HG03457 (cell line): ENCODE data around the gene TSPAN3.

Source experiments
- ATAC-seq: cut with Tn5 transposase; IDR thresholded peaks from one replicate; pipeline ENCODE4 v1.9.1; 2021; ENCODE audit warnings: moderate number of reproducible peaks; ENCODE audit not compliant: unreplicated experiment

TSPAN3 gene

DNA sequence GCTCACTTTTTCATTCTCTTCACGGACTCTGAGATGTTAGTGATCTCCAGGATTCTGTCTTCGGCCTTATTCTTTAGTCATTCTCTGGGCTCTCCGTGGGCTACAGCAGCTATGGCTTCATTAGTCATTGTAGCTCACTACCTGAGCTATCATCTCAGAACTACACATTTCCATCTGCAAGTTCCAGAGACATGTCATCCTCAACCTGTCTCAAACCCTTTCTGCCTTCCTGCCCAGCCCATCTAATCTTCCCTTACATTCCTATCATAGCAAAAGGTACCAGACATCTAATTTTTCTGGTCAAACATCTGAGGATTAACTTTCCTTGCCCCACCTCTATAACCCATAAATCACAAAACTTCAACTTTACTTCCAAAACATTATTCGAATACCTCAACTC is 13.2 kb downstream of the TSPAN3 start:
- ATAC-seq: no peak

DNA sequence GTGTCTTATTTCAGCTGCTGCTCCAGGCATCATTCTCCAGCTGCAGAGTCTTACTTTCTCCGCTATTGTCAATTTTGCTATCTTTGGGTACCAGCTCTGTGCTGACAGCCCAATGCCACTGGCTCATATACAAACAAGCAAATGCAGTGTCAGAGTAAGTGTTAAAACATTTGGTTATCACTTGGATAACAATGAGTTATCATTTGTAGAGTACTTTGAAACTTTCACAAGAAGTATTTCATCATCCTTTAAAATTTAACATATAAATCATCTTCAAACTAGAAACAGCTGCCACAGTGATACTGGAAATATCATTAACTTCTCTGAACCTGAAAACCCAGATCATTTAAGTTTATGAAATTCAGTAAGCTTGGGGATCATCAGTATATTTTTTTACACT is 13.8 kb downstream of the TSPAN3 start:
- ATAC-seq: no peak

DNA sequence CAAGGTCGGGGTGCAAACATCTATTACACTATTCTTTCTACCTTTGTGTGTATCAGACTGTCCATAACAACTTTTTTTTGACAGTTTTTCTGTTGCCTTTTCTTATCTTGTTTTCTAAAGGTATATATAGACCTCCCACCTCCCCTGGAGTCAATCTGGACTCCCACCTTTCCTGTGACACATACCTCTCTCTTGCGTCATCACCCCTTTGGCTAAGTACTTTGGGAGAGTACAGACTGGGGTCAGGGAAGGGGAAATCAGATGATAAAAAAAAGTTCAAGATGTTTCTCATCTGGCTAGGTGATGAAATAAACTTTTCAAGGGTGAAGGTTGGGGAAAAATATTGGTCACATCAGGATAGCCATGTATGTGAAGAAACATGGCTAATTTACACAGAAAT is 17.2 kb downstream of the TSPAN3 start:
- no peak for ATAC-seq

DNA sequence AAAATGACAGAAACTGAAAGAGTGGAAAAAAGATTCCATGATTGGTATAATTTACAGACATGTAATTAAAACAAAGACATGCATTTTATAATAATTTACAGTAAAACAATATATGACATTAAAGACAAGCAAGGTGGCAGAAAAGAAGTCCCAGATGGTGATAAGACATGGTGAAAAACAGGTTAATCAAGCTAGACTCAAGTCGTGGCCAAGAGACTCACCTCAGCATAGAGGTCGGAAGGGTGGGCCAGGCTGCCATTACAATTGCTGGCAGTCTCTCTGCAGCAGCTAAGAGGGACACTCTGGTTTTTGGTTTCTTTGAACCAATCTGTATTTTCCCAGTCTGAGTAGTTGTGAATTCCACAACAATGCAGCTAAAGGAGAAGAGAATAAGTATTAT is 18.4 kb downstream of the TSPAN3 start:
- ATAC-seq: no peak

DNA sequence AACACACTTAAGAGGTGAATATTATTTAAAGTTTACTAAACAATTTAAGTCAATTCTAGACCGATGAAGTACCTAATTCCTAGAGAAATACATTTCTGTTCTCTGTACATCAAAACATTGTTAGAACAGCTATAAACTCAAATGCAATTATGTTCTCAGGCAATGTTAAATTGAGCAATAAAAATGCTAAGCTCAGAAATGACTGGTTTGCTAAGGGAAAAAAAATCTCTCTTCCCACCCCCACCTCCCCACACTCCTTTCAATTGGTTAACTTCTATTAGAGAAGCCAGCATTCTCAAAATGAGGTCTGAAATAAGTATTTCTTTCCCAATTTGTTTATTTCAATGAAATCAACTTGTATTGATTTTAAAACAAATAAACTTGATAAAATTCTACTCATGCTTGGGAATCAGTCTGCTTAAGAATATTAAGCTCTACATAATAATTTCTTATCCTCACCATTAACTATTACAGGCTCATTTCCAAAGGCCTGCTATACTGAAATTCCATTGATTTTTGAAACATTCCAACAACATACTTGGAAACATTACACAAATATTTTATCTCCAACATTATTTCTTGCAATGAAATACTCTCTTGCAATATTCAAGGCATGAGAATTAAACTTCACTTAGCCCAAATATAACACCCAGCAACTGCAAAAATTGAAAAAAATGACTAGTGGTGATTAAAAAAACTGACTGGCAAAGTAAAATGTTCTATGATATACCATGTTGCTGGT is 22.6 kb downstream of the TSPAN3 start:
- ATAC-seq: no peak

DNA sequence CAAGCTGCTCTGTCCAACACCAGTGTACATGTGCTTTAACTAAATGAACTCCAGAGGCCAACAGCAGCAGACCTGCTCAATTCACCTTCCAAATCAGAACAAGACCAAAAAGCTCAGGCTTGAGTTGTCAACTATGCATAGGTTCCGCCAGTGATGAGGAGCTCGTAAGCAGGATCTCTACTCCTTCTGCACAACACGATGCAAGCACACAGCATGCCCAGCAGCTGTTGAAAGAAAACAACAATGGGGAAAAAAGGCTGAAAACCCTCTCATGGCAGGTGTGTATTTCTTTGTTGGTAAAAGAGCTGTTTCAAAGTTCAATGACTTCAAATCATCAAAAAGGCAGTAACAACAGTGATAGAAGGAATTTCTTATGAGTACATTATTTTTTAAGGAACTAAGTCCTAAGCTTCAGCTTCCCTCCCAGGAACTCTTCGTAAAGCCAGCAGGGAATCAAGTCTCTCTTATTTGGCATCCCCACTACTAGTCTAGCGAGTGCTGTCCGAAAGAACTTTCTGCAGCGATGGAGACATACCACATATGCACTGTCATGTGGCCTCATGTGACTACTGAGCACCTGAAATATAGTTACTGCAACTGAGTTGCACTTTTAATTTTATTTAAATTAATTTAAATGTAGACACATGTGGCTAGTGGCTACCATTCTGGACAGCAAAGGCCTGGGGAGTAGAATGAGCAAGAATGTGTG is 24.1 kb downstream of the TSPAN3 start:
- ATAC-seq: no peak

DNA sequence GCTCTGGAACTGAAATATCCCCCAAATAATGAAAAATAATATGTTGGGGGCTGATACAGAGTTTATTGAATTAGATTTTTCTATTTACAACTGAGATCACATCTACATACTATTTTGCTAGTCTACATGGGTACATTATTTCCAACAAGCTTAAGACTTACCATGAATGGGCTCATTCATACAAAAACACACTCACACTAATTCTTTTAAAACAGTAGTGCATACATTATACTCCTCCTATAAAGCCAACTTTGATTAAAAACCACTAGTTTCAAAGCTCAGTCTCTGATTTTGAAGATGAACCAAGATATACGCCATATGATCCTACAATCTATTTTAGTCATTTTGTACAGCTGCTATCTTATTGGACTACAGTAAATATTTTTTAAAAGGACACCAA is 24.9 kb downstream of the TSPAN3 start:
- no peak for ATAC-seq

DNA sequence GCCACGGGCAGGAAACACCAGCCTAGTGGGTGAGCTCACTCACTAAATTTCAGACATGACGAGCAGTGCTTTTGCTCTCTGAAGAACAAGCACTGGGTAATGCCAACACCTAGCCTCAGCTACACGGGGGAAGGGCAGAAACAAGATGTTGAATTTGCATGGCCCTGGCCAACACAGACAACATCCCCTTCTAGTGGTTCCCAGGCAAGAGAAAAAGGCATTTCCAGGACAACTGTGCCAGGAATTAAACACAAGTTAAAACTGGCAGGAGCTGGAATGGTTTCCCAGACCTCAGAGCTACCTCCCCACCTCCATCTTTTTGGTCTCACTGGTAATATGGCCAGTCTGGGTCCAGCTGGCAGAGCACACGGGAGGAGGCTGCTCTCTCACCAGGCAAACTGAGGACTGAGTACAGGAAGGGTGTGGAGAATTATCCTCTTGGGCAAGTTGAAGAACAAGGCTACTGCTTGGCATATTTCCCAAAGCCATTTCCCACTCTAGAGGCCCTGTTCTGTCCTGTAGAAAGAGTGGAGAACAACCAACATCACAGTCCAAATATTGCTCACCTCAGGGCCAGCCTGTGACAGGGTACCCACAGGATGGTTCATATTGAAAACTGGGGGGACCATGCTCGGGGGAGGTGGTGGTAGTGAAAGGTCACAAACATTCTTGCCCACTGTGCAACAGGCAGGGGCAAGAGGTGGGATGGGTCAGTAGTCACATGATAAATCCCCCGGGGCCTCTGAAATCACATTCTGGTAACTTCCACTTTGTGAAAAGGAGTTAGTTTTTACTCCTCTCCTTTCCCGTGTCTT is 26.5 kb downstream of the TSPAN3 start:
- no peak for ATAC-seq

DNA sequence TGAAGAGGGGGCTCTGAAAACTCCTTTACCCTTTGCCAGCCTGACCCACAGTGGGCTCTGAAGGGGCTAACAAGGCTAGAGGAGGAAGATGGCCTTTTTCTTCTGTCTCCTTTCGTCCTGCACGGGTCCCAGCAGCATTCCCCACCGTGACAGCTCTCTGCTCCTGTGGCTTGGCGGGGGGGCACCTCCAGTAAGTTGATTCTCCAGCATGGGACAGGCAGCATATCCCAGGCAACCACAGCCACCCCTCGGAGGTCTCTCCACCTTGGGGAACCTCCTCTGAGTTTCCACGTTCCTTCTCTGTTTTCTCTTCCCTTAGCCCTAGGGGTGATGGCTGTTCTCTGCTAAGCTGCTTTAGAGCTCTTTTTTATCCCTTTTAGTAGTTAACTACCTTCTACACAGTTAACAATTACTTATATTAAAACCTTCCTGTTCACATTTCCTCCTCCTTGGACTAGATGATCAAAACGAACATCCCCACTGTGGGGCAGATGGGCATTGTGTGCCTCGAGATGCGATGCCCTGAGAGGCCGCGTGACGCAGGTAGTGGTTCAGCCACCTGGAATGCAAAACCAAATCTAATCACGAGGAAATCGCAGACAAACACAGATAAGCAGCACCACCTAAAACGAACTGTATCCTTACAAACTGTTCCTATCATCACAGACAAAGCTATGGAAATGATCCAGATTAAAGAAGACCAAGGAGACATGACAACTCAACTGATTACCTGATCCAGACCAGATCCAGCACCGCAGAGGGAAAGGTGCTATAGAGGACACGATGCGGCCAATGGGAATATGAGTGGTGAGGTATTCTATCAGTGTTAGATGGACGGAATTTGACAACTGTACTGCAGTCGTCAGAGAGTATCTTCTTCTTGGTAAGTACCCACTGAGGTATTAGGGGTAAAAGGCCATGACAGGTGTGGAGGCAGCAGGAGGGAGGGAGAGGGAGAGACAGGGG is 27.7 kb downstream of the TSPAN3 start:
- ATAC-seq: no peak

DNA sequence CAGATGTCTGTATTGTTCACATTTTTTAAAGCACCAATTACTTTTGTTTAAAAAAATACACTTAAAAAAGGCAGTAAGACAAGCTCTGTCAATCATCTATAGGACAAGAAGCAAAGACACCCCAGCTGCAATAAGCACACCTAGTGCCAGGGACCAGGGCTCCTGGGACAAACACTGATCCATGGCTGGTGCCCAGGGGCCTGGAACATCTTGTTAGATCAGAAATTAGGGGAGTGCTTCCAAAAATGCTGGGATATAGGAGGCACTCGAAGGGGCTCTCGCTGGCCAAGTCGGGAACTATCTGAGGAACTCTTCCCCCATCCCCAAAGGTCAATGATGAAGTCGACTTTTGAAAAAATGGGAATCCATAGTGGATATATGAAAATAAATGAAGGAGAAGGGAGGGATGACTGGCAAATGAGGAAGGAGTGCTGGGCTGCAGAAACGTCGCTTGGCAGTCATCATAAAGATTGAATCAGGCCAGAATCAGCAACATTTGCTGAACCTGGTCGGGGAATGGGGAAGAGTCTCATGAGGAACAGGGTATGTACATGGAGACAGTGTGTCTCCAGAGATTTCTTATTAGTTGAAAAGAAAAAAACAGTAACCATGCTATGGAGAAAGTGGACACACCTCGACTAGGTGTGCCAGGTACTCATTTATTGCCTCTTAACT is 28.5 kb downstream of the TSPAN3 start:
- no peak for ATAC-seq

DNA sequence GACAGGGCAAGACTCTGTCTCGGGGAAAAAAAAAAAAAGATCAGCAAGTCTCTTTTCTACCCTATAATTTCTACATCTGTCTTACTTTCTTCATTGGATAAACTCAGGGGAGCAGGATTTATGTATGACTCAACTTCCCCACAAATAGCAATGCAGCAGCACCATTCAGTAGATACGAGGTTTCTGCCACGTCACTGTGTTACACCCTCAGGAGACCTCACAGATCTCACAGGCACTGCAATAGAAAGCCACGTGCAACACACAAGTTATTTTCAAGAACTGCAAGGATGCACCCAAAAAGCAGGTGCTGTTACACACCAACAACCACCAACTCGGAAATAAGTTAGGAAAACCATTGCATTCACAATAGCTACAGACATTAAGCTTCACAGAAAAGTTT is 30.2 kb downstream of the TSPAN3 start:
- no peak for ATAC-seq

DNA sequence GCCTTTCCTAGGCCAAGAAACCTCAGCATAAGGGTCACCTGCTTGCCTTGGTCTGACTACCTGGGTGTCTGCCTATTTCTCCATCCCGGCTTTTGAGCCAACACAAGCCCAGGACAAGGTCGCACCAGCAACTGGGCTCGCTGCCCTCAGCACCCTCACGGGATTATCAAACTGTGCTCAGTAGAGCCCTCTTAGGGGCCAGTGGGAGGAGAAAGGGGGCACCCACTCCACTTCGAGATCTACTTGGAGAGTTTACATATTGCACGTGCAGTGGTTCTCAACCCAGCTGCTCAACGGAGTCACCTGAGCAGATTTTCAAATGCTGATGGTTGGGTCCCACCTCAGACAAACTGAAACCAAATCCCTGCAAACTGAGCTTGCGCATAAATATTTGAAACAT is 31.1 kb downstream of the TSPAN3 start:
- no peak for ATAC-seq

DNA sequence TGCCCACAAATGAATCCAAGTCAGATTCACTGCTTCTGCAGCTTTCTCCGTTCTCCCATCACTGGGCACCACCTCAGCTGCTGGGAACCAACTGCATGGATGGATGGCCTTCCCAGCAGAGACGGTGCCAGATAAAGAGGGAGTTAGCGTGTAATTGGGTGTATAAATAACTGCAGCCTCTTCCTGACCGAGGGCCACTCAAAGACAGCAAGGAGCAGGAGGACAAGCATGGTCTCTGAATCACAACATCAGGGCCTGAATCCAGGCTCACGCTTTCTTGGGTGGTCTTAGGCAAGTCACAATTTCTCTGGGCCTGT is 31.7 kb downstream of the TSPAN3 start:
- ATAC-seq: no peak

DNA sequence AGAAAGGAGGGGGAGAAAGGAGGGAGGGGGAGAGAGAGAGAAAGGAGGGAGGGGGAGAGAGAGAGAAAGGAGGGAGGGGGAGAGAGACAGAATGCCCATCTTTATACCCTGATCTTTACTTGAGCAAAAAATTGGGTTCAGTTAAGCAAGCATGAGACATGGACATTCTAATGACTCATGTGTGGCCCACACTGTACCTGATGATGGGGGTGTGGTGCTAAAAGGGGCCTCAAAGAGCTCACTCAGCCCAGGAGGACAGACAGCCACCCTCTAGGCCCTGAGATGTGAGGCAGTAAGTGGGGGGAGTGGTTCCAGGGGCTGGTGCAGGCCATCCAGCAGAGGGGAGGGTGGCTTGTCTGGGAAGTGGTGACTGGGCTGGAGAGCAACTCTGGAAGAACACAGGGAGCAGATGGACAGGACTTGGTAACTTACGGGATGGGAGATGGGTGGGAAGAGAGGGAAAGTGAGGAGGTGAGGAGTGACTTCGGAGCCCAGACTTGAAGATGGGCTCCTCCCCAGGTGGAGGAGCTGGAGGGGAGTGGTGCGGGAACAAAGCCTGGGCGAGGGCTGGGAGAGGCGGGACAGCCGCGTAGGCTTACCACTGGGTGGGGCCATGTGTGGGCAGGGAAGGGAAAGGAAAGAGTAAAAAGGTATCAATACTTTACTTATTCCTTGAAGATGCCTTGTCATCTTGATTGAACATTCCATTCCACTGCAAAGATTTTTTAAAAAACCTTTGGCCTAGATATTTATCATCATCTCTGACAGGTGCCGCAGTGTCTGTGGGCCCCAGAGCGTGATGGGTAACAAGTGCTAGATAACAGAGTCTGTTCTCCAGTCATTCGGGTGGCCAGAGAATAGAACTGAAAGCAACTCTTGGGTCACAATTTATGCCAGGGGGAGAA is 32.3 kb downstream of the TSPAN3 start:
- no peak for ATAC-seq

DNA sequence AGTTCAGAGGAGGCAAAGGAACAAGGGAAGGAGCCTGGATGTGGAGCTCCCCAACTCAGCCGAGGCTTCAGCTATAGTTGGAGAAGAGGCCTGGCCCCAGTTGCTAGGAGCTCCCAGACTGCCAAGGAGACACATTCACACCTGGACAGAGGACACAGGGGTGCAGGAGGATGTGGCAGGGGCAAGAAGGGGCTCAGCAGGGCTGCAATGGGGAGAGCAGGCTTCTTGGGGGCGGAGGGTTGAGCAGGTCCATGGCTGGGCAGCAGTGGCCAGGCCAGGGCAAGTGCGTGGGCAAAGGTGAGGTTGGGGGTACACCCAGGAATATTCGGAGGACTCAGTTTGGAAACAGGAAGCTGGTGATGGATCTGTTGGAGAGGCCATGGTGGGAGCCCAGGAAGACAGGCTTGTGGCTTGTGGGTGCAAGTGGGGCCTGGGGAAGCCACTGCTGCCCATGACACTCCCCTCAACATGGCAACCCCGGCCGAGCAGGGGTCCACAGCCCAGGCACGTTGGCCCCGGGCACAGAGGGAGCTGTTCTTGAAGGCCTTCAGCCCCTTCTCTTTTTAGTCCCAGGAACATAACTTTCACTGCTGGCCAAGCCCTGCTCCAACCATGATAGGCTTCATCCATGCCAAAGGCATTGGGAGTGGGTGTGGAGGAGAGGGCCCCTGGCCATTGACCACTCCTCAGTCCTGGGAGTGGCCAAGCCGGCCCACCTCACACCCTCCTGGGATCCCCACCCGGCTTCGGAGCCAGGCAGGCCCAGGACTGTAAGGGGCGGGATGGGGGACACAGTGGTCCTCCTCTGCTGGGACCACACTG is 33.3 kb downstream of the TSPAN3 start:
- no peak for ATAC-seq

DNA sequence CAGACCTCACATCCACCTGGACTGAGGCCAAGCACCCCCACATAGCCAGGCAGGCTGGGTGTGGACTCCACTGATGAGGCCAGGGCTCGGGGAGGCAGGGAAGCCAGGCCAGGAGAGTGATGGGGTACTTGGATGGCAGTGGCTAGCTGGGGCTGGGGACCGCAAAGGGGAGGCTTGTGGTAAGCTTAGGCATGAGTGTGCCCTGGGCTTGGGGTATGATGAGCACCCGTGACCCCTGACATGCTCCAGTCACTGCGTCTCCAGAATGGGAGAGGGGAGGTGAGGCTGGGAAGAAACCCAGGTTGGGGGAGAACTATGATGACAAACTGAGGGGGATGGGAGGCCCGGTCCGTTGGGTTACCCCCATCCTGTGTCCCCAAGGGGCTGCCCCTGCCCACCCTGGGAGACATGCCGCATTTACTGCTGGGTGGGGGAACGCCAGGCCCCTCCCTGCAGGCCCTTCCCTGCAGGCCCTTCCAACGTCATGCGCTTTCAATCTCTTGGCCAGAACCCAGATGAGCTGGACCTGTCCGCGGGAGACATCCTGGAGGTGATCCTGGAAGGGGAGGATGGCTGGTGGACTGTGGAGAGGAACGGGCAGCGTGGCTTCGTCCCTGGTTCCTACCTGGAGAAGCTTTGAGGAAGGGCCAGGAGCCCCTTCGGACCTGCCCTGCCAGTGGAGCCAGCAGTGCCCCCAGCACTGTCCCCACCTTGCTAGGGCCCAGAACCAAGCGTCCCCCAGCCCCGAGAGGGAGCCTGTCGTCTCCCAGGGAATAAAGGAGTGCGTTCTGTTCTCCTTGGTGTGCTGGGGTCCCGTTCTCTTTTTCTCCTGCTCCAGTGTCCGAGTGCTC is 34.1 kb downstream of the TSPAN3 start:
- no peak for ATAC-seq

DNA sequence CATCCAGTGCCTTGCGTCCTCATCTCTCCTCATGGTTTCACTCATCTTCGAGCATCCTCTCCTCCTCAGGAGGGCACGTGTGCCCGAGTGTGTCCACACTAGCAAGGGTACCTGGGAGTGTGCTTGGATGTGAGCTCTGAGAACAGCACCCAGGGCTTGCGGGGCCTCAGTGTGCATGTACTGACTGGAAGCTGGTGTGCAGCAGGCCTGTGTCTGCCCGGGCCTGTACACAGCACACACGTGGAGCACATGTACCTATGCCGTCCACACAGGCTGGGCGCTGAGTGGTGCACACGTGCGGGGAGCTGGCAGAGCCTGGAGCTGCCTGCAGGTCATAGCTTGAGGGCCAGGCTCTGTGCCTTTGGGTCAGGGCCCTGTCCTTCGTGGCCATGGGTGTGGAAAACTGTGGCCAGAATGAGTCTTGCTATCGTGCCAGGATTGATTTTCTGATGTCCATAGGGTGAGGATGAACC is 34.9 kb downstream of the TSPAN3 start:
- no peak for ATAC-seq
